ENCODE data around the gene PRKG1.

DNA sequence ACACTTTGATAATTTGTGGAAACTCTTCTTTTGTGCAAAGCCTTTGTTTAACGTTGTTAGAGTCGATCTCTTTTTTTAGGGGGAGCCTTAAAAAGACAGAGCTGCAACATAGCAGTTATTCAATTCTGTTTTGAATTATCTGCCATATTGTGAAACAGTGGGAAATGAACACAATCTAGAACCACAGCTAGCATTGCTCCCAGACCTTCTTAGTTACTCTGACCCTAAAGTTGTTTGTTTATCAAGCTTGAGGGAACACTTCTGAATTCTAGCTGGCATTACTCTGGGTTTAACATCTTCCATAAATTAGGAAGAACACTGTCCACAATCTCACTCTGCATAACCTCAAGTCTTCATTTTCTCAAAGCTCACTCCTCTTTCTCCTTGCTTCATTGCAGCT is 217.7 kb downstream of the PRKG1 start:
- TF ChIP-seq, protein P1, sequence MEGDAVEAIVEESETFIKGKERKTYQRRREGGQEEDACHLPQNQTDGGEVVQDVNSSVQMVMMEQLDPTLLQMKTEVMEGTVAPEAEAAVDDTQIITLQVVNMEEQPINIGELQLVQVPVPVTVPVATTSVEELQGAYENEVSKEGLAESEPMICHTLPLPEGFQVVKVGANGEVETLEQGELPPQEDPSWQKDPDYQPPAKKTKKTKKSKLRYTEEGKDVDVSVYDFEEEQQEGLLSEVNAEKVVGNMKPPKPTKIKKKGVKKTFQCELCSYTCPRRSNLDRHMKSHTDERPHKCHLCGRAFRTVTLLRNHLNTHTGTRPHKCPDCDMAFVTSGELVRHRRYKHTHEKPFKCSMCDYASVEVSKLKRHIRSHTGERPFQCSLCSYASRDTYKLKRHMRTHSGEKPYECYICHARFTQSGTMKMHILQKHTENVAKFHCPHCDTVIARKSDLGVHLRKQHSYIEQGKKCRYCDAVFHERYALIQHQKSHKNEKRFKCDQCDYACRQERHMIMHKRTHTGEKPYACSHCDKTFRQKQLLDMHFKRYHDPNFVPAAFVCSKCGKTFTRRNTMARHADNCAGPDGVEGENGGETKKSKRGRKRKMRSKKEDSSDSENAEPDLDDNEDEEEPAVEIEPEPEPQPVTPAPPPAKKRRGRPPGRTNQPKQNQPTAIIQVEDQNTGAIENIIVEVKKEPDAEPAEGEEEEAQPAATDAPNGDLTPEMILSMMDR (IDR thresholded peaks at IDR 0.05) = no peak
- TF ChIP-seq CREB1 (CRISPR knock-in tag; IDR thresholded peaks at IDR 0.05) (no peak), SP1 (CRISPR knock-in tag; conservative IDR thresholded peaks at IDR 0.05) (no peak)
- TF ChIP-seq, protein P2, sequence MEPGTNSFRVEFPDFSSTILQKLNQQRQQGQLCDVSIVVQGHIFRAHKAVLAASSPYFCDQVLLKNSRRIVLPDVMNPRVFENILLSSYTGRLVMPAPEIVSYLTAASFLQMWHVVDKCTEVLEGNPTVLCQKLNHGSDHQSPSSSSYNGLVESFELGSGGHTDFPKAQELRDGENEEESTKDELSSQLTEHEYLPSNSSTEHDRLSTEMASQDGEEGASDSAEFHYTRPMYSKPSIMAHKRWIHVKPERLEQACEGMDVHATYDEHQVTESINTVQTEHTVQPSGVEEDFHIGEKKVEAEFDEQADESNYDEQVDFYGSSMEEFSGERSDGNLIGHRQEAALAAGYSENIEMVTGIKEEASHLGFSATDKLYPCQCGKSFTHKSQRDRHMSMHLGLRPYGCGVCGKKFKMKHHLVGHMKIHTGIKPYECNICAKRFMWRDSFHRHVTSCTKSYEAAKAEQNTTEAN (CRISPR knock-in tag; IDR thresholded peaks at IDR 0.05) = no peak

All from WTC11 (cell line).